Stimulated activated CD4-positive, alpha-beta T cell treated with anti-CD3 and anti-CD28 coated beads, Interleukin-15, amount 100 ng/mL, for 1 hour (primary cell): ENCODE measurements around the gene EPB41.
"Not testable (repeated sequence)": the region's sequence is repeated elsewhere in the genome, so short reads cannot be mapped to it uniquely, and the experiment has no call there.

ENCODE experiments used
- DNase-seq, 2 donors: peaks; one replicate each; pipeline ENCODE4 v3.0.0-alpha.2; 2020; ENCODE audit warnings: low read depth in 1 of 2, low spot score in 1 of 2

The EPB41 gene

DNA sequence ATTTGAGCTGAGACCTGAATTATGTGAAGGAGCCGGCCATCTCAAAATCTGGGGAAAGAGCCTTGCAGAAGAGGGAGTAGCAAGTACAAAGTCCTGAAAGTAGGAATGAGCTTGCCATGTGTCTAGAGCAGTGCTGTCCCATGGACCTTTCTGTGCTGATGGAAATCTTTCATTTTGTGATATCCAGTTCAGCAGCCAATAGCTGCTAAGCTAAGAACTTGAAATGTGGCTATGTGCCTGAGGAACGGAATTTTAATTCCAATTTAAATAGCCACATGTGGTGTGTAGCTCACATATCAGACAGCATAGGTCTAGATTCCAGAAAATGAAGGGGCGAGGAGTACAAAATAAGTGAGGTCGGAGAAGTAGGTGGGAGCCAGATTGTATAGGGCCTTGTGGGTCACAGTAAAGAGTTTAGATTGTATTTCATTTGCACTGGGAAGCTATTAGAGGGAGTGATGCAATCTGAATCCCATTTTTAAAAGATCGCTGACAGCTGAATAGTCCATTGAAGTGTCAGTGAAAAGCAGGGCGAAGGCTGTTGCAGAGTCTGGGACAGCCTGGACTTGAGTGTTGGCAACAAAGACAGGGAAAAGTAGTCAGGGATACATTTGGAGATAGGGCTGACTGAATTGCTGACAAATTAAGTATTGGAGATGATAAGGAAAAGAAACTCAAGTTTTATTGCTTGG lies 129.1 kb downstream of the EPB41 start:
- DNase-seq = no peak

DNA sequence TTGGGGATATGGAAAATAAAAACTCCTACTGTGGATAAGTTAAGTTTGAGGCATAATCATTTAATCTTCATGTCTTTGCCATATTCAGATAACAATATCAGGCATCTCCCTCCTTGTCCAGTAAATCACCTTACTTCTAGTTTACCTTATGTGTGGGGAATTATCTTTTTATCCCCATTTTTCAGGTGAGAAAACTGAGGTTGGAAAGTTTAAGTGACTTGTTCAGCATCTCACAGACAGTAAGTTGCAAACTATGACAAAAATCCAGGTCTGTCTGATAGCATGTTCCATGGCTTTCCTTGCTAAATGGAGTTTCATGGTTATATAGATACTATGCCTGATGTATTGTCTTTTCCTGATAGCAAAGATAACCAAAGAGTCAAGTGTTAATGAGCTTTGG lies 129.6 kb downstream of the EPB41 start:
- no peak for DNase-seq

DNA sequence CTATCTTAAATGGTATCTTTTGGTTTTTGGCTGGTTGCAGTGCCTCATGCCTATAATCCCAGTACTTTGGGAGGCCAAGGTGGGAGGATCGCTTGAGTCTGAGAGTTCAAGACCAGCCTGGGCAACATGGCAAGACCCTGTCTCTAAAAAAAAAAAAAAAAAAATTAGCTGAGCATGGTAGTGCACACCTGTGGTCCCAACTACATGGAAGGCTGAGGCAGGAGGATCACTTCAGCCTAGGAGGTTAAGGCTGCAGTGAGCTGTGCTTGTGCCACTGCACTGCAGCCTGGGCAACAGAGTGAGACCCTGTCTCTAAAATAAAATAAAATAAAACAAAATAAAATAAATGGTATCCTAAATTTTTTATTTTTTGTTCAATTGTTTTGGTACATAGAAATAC lies 131.3 kb downstream of the EPB41 start:
- not testable (repeated sequence) for DNase-seq

DNA sequence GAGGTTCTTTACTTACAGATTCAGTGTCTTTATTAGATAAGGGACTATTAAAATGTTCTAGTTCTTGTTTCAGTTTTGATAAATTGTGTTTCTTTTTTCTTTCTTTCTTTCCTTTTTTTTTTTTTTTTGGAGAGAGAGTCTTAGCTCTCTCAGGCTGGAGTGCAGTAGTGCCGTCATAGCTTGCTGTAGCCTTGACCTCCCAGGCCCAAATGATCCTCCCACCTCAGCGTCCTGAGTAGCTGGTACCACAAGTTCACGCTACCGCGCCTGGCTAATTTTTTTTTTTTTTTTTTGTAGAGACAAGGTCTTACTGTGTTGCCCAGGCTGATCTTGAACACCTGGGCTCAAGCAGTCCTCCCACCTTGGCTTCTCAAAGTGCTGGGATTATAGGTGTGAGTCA lies 132.8 kb downstream of the EPB41 start:
- DNase-seq = no peak

DNA sequence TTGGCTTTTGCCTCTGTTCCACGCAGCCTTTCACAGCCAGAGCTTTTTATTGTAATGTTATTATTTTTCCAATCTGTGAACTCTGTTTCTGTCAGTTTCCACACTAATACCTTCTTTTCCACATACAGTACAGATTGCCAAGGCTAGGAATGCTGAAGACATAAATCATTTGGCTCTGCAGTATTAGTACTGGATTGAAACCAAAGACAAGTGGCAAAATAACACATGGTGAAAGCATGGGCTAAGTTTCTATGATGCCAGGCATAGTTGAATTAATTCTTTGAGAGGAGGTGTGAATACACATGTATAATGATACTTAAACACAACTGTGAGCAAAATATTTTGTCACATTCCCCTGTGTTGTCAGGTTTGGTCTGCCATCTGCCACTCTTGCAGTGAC lies 135.8 kb downstream of the EPB41 start:
- no peak for DNase-seq

DNA sequence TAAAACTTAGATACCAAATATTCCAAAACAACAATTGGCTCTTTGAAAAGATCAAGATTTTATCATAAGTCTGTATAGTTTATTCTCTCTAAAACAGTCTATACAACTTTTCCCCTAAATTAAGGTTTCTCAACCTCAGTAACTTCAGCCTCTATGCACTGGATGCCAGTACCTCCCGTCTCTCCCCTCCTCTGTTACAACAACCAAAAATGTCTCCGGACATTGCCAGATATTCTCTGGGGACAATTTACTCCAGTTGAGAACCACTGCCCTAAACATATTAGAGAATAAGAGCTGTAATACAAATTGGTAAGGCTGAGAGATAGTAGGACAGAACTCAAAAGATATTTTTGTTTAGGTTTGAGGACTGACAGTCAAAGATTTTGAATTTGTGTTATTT lies 137.7 kb downstream of the EPB41 start:
- DNase-seq = no peak

DNA sequence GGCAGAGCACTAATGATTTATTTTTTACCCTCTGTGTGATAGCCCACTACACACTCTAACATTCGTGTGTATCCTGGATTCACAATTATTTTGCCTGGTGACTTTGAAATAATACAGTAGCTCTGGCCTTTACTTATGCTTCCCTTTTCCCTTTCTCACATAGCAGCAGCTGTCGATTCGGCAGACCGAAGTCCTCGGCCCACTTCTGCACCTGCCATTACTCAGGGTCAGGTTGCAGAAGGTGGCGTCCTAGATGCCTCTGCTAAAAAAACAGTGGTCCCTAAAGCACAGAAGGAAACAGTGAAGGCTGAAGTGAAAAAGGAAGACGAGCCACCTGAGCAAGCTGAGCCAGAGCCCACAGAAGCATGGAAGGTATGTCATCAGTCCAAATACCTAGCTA lies 138.6 kb downstream of the EPB41 start:
- no peak for DNase-seq

DNA sequence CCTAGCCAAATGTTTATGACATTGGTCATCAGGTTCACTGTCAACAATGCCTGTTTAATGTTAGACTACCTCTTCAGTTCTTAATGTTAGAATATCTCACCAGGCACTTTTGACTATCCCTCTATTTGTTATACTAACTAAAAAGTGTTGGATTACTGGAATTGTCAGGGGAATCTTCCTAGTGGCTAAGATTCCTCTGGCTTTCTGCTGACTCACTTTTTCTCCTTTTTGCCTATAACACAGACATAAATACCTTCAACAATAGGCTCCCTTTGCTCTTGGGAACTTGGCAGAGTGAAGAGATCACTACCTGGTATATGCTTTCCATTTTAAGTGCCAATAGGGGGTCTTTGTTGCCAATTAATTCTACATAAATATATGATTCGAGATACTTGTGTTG lies 140.8 kb downstream of the EPB41 start:
- no peak for DNase-seq

DNA sequence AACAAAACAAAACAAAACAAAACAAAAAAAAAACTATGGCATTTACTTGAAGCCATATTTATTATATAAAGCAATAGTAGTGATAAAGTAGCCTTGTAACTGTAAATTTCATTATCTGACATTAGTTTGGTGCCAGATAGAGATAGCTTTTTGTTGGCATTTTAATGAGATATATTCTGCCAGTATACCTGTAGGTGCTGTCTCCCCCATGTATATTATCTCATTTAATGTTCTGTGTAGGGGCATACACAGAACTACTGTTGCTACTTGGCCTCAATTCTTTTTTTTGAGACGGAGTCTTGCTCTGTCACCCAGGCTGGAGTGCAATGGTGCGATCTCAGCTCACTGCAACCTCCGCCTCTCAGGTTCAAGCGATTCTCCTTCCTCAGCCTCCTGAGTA lies 141.9 kb downstream of the EPB41 start:
- DNase-seq = no peak

DNA sequence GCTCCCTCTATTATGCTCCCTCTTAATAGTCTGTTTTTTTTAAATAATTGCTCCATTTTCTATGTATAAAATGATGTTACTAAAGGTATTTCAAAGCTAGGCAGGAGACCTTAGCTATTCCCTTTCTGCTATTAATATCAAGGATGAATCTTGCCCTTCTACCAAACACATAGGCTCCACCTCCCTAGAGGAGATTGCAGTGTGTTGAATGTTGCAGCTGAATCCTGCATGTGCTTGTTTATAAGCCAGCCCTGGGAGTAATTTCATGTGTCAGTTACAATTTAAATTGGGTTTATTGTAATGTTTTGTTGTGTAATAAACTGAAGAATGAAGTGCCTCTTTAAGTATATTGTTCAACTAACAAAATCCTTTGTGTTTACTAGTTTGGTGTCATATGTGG lies 143.3 kb downstream of the EPB41 start:
- DNase-seq = no peak

DNA sequence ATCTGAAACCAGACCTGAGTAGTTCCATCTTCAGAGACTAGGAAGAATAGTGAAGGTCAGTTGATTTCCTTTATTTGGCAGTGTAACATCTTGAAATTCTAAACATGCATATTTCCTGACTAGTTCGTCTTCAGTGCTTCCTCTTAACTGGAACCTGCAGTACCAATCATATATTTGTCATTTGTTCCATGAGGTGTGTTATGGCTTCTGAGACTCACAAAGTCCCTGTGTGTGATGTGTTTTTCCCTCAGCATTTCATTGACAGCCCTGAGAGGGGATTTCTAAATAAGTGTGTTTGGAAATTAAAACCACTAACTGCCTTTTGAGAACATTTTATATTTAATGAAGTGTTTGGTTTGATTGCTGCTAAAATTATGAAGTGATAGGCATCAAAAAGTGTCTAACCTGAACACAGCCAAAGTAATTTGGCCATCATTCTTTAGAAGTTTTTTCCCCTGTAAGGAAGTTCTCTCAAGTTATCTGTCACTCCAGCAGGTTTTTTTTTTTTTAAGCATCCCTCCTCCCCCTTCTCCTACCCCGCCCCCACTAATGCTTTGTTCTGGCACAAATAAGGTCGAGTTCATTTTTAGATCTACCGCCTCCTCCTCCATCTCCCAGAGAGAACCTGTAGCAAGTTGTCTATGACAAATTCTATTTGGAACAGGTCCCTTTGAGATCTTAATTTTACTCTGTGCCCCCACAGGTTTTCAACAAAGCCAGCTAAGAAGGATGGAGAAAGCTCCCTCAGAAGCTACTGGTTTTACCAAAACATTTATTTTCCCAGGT lies 148.0 kb downstream of the EPB41 start:
- no peak for DNase-seq

DNA sequence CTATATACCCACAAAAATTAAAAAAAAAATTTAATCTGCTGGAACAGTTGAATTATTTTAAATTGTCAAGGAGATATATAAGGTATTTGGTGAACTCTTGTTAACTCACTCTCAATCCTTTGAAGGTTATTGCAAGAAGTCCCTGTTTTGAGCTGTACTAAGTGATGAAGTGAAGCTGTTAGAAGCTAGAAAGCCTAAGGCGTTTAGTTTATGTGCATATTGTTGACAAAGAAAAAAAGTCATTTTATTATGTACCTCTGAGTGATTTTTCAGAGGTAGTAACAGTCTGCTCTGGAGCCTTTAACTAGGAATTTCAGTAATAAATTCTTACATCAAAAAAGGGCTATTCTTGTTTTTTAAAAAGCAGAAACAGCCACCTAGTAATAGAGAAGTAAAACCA lies 149.7 kb downstream of the EPB41 start:
- no peak for DNase-seq

DNA sequence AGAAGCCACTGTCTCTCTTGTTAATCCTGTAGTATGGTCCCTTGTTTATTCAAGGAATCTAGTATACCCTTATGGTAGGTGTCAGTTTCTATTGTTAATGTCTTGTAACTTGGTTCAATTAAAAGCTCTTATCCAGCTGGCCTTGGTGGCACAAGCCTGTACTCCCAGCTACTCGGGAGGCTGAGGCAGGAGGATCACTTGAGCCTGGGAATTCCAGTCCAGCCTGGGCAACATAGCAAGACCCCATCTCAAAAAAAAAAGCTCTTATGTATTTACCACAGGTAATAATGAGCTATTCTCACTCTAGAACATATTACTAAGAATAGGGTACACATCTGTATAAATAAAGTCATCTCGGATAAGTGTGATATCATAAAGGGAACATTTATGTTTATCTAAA lies 162.8 kb downstream of the EPB41 start:
- DNase-seq = no peak

DNA sequence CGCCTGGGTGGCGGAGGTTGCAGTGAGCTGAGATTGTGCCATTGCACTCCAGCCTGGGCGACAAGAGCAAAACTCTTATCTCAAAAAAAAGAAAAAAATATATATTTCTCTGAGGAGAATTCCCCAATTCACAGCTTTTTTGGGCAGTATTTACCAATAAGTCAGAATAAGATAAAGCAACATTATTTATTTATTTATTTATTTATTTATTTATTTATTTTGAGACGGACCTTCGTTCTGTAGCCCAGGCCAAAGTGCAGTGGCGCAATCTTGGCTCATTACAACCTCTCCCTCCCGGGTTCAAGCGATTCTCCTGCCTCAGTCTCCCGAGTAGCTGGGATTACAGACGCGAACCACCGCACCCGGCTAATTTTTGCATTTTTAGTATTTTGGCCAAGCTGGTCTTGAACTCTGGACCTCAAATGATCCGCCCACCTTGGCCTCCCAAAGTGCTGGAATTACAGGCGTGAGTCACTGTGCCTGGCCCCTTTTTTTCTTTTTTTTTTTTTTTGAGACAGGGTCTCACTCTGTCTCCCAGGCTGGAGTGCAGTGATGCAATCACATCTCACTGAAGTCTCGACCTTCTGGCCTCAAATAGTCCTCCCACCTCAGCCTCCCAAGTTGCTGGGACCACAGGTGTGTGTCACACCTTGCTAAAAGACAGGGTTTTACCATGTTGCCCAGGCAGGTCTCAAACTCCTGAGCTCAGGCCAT lies 165.7 kb downstream of the EPB41 start:
- not testable (repeated sequence) for DNase-seq

DNA sequence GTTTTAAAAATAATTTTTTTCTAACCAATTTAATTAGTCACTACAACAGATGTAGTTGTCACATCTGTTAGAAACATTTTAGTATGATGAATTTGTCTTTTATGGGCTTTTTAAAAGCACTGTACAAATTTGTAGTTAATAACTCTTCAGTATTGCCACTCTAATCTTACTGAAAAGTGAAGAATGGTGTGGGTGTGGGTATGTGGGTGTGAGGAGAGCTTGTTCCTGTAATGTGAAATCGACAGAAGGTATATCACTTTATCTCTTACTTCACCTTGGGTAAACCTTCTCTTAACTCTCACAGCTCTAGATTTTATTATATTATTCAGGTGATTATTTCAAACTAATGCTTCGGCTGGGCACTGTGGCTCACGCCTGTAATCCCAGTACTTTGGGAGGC lies 166.8 kb downstream of the EPB41 start:
- DNase-seq = no peak

DNA sequence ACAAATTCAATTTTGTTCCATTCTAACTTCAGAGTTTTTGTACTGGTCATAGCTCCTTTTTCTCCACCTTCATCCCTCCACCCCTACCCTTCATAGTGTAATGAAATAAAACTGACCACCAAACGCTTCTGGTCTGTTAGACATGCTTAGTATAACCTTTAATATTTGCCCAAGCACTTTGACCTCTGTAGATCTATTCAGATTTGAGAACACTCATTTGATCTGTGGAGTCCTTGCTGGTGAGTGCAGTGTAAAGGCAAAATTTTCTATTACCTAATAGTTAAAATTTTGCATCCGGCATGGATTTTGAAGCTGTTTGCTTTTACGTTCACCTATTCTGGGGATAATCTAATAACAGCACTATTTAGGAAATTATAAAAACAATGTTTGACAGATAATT lies 168.2 kb downstream of the EPB41 start:
- no peak for DNase-seq

DNA sequence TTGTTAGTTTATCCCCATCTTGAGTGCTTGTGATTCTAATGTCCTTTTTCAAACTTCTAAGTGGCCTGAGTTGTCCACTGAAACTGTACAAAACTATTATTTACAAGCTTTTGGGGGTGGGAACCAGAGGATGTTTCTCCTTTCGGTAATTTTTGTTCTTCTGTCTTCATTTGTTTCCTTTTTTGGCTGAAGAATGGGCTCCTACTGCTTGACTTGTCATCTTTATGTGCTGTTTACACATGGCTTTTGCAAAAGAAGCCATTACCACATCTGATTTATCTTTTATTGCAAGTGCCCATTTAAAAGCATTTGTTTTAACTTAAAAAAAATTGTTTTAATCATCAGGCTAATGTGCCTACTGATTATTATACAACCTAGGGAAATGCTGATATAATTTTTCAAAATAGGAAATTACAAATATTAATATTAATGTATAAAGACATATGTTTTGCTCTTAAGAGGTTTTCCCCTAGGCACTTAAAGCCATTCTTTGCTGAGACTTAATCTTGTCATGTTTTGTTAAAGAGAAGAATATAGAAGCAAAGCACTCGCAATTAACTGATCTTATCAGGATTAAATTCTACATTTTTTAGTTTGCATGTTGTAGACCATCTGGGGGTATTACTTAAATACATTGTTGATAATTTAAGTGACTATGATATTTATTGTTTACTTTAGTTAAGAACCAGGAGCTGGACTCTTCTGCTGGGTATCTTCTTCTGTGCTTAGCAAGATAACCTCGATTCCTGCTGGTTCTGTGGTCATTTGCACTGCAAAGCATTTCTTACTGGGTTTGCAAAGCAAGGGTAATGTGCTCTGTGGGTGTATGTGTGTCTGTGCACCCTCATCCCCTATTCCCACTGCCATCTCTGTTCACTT lies 169.2 kb downstream of the EPB41 start:
- DNase-seq = no peak

DNA sequence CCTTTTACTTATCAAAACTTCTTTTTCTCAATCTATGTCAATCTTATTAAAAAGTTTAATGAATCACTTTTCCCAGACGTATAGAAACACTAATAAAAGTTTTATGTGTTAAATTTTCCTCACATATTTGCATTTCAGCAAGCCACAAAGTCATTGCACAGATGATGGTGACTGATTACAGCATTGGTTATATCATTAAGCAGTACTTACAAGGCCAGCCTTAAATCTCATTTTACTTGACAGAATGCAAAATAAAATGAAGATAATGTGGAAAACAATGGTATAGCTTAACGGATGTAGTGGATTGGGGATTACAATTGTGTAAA lies 169.8 kb downstream of the EPB41 start:
- DNase-seq = no peak

DNA sequence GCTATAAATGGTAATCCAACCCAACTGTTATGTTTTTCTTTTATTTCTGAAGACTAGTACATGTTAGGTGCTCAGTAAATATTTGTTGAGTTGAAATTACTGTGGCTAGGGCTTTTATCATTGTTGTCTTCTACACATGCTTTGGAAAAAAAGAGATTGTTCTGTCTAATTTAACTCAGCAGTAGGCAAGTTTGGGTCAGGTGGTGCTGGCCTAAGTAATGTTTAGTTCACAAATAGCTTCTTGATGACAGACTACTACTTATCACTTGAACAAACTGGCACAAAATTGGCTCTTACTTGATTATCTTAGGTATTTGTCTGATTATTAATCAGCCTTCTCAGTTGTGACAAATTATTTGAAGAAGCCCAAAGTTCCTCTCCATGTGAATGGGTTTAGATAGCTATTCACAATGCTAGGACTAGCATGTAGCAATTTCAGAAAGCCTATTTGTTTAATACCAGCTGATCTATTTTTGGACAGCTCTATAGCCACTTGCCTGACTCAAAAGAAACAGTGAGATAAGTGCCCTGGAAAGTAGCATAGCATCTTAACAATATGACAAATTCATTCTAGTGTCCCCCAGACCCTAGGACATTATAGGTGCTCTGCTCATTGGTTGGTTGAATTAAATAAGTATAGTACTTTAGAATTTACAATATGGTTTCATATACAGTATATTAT lies 176.7 kb downstream of the EPB41 start:
- no peak for DNase-seq

DNA sequence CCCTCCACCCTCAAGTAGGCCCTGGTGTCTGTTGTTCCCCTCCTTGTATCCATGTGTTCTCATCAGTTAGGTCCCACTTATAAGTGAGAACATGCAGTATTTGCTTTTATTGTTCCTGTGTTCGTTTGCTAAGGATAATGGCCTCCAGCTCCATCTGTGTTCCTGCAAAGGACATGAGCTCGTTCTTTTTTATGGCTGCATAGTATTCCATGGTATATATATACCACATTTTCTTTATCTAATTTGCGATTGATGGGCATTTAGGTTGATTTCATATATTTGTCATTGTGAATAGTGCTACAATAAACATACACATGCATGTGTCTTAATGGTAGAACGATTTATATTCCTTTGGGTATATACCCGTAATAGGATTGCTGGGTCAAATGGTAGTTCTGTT lies 178.3 kb downstream of the EPB41 start:
- not testable (repeated sequence) for DNase-seq

DNA sequence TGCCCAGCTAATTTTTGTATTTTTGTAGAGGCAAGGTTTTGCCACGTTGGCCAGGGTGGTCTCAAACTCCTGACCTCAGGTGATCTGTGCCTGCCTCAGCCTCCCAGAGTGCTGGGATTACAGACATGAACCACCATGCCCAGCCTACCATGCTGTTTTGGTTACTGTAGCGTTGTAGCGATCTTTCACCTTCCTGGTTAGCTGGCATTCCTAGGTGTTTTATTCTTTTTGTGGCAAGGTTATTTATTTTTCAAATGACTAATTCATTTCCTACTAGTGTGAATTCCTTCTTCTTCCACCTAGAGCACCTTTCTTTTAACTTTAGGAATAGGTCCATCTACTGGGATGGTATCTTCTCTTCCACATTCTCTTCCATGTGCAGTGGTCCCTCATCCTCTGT lies 180.1 kb downstream of the EPB41 start:
- no peak for DNase-seq
